ENCODE results near the gene BTBD9.

The BTBD9 gene

GRCh38 chr6:38188677-38189335, 450.9 kb downstream of the BTBD9 start:
- DNase-seq, result no peak

- DNase-seq, result no peak
These were observed 451.7 kb downstream of the BTBD9 start for GRCh38 chr6:38187811-38188590.

- DNase-seq, result no peak
These were observed 452.4 kb downstream of the BTBD9 start for GRCh38 chr6:38187325-38187724.

GRCh38 chr6:38185752-38186151, 454.0 kb downstream of the BTBD9 start:
- no peak for DNase-seq

- DNase-seq, result no peak
These were observed 454.5 kb downstream of the BTBD9 start for GRCh38 chr6:38185244-38185643.

- DNase-seq, result no peak
These were observed 455.1 kb downstream of the BTBD9 start for GRCh38 chr6:38184585-38185080.

GRCh38 chr6:38183856-38184584, 455.7 kb downstream of the BTBD9 start:
- DNase-seq, result no peak

GRCh38 chr6:38182426-38182825, 457.3 kb downstream of the BTBD9 start:
- no peak for DNase-seq

- no peak for DNase-seq
These were observed 459.1 kb downstream of the BTBD9 start for GRCh38 chr6:38180586-38180985.

GRCh38 chr6:38179794-38180430, 459.8 kb downstream of the BTBD9 start:
- DNase-seq, result no peak

GRCh38 chr6:38179300-38179699, 460.4 kb downstream of the BTBD9 start:
- peak; percentile 41 for DNase-seq

GRCh38 chr6:38178584-38178886, 461.2 kb downstream of the BTBD9 start:
- DNase-seq, result no peak

GRCh38 chr6:38177882-38178583, 461.7 kb downstream of the BTBD9 start:
- DNase-seq, result no peak

- DNase-seq, result no peak
These were observed 462.7 kb downstream of the BTBD9 start for GRCh38 chr6:38176797-38177751.

GRCh38 chr6:38175786-38176185, 463.9 kb downstream of the BTBD9 start:
- no peak for DNase-seq

GRCh38 chr6:38174806-38175495, 464.8 kb downstream of the BTBD9 start:
- no peak for DNase-seq

GRCh38 chr6:38174315-38174714, 465.4 kb downstream of the BTBD9 start:
- DNase-seq, result no peak

GRCh38 chr6:38173909-38174308, 465.8 kb downstream of the BTBD9 start:
- DNase-seq, result no peak

GRCh38 chr6:38172739-38173410, 466.9 kb downstream of the BTBD9 start:
- no peak for DNase-seq

Measured in NCI-H2029 treated with DMSO at 0.1 percent for 48 hours (cell line).